ENCODE results near the gene SORCS2. TPM values are rescaled to one million over a fixed set of nuclear protein-coding genes. Genes with fewer than 3 reads are reported as not detected.

Gene SORCS2
- 0.05 TPM in 1 of 2 replicates, not detected in the other for total RNA-seq (2014; rRNA removed; shearing (Covaris generic))

DNA sequence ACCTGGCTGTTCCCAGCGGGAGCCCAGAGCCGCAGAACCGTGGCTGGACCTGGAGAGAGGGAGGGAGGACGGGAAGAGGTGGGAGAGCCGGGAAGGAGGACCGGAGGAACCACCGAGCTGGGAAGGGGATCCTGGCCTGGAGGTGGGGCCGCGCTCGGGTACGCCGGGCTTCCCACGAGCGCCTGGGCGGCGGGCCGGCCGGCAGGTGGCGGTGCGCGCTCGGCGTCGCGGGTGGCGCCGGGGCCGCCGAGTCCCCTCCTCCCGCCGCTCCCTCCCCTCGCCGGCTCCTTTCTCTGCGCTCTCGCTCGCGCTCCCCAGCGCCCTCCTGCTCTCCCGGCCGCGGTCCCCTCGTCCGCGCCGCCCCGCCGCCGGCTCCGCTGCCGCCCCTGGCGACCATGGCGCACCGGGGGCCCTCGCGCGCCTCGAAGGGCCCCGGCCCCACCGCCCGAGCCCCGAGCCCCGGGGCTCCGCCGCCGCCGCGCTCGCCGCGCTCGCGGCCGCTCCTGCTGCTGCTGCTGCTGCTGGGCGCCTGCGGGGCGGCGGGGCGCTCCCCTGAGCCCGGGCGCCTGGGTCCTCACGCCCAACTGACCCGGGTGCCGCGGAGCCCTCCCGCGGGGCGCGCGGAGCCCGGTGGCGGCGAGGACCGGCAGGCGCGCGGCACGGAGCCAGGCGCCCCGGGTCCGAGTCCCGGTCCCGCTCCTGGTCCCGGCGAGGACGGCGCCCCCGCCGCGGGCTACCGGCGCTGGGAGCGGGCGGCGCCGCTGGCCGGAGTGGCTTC is at the start of gene SORCS2:
SORCS2 (plus strand) TSS at position 287 of the 778 bp plus-strand sequence.
- Histone ChIP-seq H3K9me3 (replicated peaks) (no peaks in the 10 kb centered on the region), H3K36me3 (no peaks in the 10 kb centered on the region), H3K27ac (no peak within 1 kb of the TSS), H3K27me3 (replicated peaks) (peaks cover 11% of the 10 kb centered on the region), H3K4me3 (no peak within 1 kb of the TSS), H3K4me1 (replicated peaks) (0 out of 2 replicates have a peak, but pooled peaks cover 3% of the 10 kb centered on the region)
- peak in 1 of 2 experiments; percentile 19 for DNase-seq (ENCODE audit: low read depth in 1 of 2, low spot score in 2 of 2)

DNA sequence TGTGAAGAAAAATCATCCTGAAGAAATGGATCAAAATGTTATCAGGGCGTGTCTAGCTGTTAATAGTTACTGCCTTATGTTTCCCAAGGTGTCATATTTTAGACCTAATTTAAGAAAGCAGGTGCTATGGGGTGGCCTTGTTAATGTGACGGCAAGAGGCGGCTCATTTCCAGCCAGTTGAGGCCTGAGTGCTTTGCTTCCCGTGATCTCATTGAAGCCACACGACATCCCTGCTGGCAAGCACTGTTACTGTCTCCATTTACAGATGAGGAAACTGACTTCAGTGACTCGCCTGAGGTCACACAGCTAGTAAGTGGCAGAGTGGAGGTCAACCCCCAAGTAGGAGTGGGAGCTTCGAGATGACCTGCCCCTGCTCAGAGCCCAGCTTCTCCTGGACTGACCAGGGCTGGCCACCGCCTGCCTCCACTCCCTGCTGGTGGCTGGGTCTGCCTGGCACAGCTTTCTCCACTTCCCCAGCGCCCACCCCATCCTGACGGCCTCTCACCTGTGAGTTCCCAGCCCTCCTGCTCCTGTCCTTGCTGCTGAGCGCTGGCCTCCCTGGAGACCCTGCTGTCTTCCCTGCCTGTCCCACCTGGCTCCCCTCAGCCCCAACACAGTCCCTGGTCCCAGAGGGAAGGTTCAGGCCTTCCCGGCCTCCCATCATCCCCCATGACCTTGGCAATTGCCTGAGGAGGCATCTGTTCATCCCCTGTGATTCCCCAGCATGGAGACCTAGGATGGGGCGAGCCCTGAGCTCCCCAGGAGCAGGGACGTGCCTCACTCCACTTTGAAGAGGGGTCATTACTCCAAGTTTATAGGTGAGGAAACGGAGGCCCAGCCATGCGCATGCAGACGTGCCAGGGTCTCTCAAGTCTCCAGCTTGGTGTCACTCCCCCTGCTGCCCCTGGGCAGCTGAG is 47.7 kb upstream of the SORCS2 start:
- Histone ChIP-seq H3K4me1 (replicated peaks) (no peaks in the 10 kb centered on the region), H3K36me3 (no peaks in the 10 kb centered on the region), H3K27me3 (replicated peaks) (no peaks in the 10 kb centered on the region), H3K9me3 (replicated peaks) (no peaks in the 10 kb centered on the region), H3K4me3 (no peak overlapping the region), H3K27ac (no peak overlapping the region)
- DNase-seq (ENCODE audit: low read depth in 1 of 2, low spot score in 2 of 2), result no peak

DNA sequence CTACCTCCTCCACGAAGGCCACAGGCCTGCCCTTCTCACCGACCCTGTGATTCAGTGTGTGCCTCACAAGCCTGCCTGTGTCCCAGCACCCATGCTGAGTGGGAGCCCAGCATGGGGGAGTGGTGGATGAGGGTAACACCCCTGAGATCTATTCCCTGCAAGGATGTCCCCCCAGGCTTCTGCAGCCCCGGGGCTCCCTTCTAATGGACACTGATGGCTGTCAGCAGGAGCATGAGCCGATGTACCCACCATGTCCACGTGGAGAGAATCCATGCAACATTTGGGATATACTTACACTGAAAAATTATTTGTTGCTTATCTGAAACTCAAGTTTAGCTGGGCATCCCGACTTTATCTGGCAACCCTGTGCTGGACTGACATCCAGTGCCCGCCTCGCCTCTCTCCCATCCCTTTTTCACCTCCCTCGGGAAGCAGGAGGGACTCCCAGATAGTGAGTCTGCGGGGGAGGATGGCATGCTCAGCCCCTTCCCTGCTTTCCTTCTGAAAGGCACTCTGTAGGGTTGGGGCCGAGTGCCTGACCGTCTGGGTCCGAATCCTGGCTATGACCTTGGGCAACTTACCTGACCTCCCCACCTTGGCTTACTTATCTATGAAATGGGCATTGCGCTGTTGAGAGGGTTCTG is 46.9 kb upstream of the SORCS2 start:
- Histone ChIP-seq H3K4me3 (no peak overlapping the region), H3K9me3 (replicated peaks) (no peaks in the 10 kb centered on the region), H3K27me3 (replicated peaks) (no peaks in the 10 kb centered on the region), H3K36me3 (no peaks in the 10 kb centered on the region), H3K4me1 (replicated peaks) (no peaks in the 10 kb centered on the region), H3K27ac (no peak overlapping the region)
- DNase-seq (ENCODE audit: low read depth in 1 of 2, low spot score in 2 of 2), result no peak

DNA sequence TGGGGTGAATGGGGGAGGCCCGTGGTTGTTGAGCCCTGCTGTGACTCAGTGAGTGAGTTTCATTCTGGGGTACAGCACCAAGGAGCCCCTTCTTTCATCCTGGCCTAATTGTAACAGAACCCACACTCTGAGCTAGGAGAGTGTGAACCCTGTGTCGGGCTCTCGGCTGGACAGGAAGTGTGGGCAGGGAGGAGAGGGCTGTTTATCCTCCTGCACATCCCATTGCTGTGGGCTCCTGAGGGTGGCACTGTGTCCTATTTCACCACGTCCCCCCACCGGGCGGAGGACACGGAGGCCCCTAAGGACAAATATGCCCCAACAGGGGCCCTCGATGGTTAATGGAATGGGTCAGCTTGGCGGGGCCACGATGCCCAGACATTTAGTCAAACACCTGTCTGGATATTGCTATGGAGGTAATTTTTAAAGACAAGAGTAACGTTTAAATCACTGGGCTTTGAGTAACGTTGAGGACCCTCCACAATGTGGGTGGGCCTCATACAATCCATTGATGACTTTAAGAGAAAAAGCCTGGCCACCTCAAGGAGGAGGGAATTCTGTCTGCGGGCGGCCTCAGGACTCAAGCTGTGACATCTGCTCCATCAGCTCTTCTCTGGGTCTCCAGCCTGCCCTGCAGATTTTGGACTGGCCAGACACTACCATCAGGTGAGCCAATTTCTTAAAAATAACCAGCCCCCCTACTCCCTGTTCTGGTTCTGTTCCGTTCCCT is 46.1 kb upstream of the SORCS2 start:
- H3K27ac ChIP-seq, result no peak overlapping the region
- no peaks in the 10 kb centered on the region for H3K9me3 ChIP-seq (replicated peaks)
- H3K27me3 ChIP-seq (replicated peaks), result no peaks in the 10 kb centered on the region
- no peaks in the 10 kb centered on the region for H3K36me3 ChIP-seq
- no peak overlapping the region for H3K4me3 ChIP-seq
- no peak for DNase-seq (ENCODE audit: low read depth in 1 of 2, low spot score in 2 of 2)
- no peaks in the 10 kb centered on the region for H3K4me1 ChIP-seq (replicated peaks)

DNA sequence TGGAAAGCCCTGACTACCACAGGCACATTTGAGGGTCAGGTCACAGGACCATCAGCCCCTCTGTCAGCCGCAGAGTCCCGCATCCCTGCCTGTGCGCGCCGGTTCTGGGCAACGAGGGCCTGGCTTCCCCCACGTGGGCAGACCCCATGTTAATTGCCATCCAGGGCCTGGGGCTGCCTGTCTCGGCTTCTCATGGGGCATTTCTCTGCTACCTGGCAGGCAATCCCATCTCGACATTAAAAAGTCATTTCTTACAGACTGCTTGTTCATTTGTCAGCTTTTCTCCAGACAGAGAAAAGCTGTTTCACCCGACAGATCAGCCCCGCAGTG is 45.6 kb upstream of the SORCS2 start:
- no peak for DNase-seq (ENCODE audit: low read depth in 1 of 2, low spot score in 2 of 2)
- no peaks in the 10 kb centered on the region for H3K9me3 ChIP-seq (replicated peaks)
- no peaks in the 10 kb centered on the region for H3K36me3 ChIP-seq
- H3K4me3 ChIP-seq, result no peak overlapping the region
- no peaks in the 10 kb centered on the region for H3K27me3 ChIP-seq (replicated peaks)
- H3K27ac ChIP-seq, result no peak overlapping the region
- H3K4me1 ChIP-seq (replicated peaks), result no peaks in the 10 kb centered on the region

DNA sequence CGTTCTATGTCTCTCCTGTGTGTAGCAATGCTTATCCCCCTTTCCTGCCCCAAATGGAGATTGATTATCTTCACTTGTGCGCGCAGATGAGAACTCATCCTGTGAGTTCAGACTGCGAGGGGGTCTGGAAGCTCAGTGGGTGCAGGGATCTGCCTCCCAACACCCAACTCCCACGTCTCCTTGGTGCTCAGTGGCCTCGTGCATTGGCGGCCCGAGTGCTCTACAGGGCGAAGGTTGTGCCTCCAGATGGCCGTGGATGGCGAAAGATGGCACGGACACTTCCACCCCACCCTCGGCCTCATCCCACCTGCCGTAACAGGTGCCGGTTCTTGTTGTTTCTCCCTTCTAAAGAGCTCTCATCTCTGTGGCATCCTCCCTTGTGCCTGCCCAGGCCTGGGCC is 45.1 kb upstream of the SORCS2 start:
- no peaks in the 10 kb centered on the region for H3K27me3 ChIP-seq (replicated peaks)
- no peak for DNase-seq (ENCODE audit: low read depth in 1 of 2, low spot score in 2 of 2)
- H3K9me3 ChIP-seq (replicated peaks), result no peaks in the 10 kb centered on the region
- H3K4me1 ChIP-seq (replicated peaks), result no peaks in the 10 kb centered on the region
- no peak overlapping the region for H3K27ac ChIP-seq
- H3K4me3 ChIP-seq, result no peak overlapping the region
- H3K36me3 ChIP-seq, result no peaks in the 10 kb centered on the region

DNA sequence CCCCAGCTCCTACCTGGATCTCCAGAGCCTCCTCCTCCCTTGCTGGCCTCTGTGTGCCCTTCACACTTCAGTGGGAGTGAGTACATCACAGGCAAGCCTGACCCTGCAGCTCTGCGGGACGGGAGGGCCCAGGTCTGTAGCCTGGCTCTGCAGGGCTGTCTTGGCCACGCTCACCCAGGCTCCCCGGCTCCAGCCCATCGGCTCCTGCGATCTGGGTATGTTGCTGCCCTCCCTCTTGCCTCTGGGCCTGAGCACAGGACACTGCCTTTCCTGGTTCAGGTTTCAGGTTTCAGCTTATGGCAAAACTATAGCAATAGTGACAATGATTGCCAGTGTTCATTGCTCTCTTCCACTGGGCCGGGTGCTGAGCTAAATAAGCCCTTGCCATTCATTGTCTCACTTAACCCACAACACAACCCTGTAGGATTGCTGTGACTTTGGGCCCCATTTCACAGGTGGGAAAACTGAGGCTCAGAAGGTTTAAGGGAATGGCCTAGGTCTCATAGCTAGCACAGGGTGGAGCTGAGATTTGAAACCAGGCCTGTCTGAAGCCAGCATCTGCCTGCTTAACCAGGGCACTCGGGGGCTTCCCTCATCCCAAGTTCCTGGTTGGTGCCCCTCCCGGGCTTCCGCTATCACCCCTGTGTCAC is 44.6 kb upstream of the SORCS2 start:
- no peaks in the 10 kb centered on the region for H3K4me1 ChIP-seq (replicated peaks)
- H3K9me3 ChIP-seq (replicated peaks), result no peaks in the 10 kb centered on the region
- no peaks in the 10 kb centered on the region for H3K36me3 ChIP-seq
- no peaks in the 10 kb centered on the region for H3K27me3 ChIP-seq (replicated peaks)
- H3K4me3 ChIP-seq, result no peak overlapping the region
- H3K27ac ChIP-seq, result no peak overlapping the region
- no peak for DNase-seq (ENCODE audit: low read depth in 1 of 2, low spot score in 2 of 2)

DNA sequence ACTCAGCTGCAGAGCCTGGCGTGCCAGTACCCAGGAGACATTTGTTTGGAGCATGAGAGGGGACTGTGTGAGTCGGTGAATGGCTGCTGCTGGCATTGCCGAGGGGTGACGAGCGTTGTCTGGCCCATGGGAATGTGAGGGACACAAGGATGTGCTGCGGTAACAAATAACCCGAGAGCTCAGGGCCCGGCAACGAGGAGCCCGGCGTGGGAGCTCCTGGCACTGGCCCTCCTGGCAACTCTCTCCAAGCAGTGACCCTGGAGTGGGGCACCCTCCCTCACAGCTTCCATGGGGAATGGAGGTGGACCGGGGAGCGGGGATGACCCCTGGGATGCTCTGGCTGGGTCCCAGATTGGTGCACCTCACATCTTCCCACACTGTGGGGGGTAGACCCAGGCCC is 44.0 kb upstream of the SORCS2 start:
- Histone ChIP-seq H3K4me1 (replicated peaks) (no peaks in the 10 kb centered on the region), H3K27ac (no peak overlapping the region), H3K4me3 (no peak overlapping the region), H3K9me3 (replicated peaks) (no peaks in the 10 kb centered on the region), H3K27me3 (replicated peaks) (no peaks in the 10 kb centered on the region), H3K36me3 (no peaks in the 10 kb centered on the region)
- no peak for DNase-seq (ENCODE audit: low read depth in 1 of 2, low spot score in 2 of 2)

DNA sequence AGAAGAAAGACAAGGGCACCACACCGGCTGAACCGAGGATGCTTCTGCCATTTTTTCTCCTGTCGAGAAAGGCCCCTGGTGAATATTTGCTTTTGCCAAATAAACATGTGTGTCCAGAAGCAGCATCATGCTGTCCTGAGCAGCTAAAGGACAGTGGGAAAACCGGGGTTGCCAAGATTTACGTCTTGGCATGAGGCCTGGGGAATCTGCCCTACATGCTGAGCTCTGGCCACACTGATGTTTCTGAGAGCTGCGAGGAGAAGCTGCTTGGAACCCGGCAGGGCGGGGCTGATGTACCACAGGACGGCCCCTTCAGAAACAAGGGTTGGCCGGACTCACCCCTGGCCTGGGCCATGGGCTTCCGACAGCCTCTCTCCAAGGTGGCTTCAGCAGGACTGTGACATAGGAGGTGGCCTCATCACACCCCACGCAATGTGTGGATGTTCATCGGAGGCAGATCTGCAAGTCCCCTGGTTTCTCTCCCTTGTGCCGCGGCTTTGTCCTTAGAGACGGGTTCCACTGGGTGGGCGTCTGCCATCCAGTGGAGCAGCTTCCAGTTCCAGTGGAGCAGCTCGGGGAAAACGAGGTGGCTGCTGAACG is 42.2 kb upstream of the SORCS2 start:
- H3K9me3 ChIP-seq (replicated peaks), result no peaks in the 10 kb centered on the region
- no peak overlapping the region for H3K4me3 ChIP-seq
- DNase-seq (ENCODE audit: low read depth in 1 of 2, low spot score in 2 of 2), result no peak
- no peaks in the 10 kb centered on the region for H3K36me3 ChIP-seq
- H3K27me3 ChIP-seq (replicated peaks), result no peaks in the 10 kb centered on the region
- H3K27ac ChIP-seq, result no peak overlapping the region
- no peaks in the 10 kb centered on the region for H3K4me1 ChIP-seq (replicated peaks)

DNA sequence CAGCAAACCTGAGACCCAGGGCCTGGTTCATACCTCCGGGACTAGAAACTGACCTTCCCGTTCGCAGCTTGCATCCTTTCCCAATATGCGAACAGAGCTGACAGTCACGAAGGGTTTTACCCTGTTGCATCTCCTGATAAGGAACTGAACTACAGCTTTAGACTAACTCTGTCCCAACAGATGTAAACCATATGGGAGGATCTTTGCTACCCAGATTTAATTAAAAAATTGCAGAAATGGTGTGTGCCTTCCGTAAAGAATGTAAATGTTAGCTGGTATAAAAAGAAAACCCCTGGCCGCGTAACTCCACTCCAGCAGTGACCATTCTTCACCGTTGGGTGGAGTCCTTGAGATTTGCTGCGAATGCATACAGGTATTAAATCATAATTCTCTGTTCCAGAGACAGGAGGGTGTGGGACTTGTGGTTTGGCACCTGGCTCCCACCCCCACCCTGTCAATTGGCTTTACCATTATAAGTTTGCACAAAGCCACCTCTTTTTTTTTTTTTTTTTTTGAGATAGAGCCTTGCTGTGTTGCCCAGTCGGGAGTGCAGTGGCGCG is 40.6 kb upstream of the SORCS2 start:
- H3K4me1 ChIP-seq (replicated peaks), result no peaks in the 10 kb centered on the region
- H3K27ac ChIP-seq, result no peak overlapping the region
- no peak overlapping the region for H3K4me3 ChIP-seq
- no peaks in the 10 kb centered on the region for H3K36me3 ChIP-seq
- no peaks in the 10 kb centered on the region for H3K27me3 ChIP-seq (replicated peaks)
- H3K9me3 ChIP-seq (replicated peaks), result no peaks in the 10 kb centered on the region
- DNase-seq (ENCODE audit: low read depth in 1 of 2, low spot score in 2 of 2), result no peak

DNA sequence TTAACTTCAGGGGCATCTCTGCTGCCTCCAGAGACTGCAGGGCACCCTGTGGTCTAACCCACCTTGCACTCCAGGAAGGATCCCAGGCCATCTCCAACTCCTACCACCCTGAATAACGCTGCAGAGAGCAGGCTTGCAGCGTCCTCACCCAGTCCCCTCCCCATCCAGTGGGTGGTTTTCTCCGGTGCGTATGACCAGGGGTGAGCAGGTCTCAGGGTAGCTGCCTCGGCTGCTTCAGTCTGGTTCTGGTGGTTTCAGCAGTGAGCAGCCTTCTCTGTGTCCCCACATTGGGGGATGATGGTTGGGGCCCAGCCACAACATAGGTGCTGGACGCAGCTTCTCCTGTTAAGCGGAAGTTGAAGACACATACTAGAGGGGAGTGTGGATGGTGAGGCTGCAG is 38.6 kb upstream of the SORCS2 start:
- Histone ChIP-seq H3K36me3 (no peaks in the 10 kb centered on the region), H3K4me1 (replicated peaks) (no peaks in the 10 kb centered on the region), H3K27ac (no peak overlapping the region), H3K27me3 (replicated peaks) (no peaks in the 10 kb centered on the region), H3K4me3 (no peak overlapping the region), H3K9me3 (replicated peaks) (no peaks in the 10 kb centered on the region)
- DNase-seq (ENCODE audit: low read depth in 1 of 2, low spot score in 2 of 2), result no peak

DNA sequence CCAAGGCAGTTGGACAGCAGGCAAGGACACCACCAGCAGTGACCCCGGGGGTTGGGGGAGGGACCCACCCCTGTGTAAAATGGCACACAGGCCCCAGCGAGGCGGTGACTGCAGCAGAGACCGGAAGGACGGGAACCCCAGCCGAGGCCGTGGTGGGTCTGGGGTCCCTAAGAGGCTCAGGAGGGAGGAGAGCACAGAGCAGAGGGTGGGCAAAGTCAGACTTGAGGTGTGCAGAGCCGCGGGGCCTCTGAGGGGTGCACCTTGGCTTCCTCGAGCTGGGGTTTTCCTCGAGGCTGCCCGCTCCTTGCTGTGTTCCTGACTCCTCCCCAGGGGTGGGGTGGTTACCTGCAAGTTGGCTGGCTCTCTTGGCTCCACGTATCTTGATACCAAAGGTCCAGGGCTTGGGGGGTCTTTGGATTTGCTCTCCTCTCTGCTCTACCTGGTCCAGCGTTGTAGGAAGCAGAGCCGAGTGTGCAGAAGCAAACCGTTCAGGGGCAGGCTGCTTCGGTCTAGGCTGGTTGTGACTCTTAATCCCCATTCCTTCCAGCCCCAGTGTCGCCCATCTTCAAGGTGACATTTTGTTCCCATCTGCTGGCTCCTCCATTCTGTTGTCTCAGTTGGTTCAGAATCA is 37.9 kb upstream of the SORCS2 start:
- no peak overlapping the region for H3K4me3 ChIP-seq
- no peaks in the 10 kb centered on the region for H3K27me3 ChIP-seq (replicated peaks)

More for the DNA sequence above, 37.9 kb upstream of the SORCS2 start:
- no peaks in the 10 kb centered on the region for H3K36me3 ChIP-seq
- H3K27ac ChIP-seq, result no peak overlapping the region
- no peaks in the 10 kb centered on the region for H3K4me1 ChIP-seq (replicated peaks)
- no peaks in the 10 kb centered on the region for H3K9me3 ChIP-seq (replicated peaks)
- no peak for DNase-seq (ENCODE audit: low read depth in 1 of 2, low spot score in 2 of 2)
